HEK293 (cell line): ENCODE data around the gene MBP.

ENCODE experiments used
- CTCF ChIP-seq: fragments of 450-650 bp; formaldehyde crosslinking; IDR thresholded peaks from 2 replicates; pipeline ENCODE4 v1.5.1; 2016; ENCODE audit warnings: missing biosample characterization, missing genetic modification characterization
- OSR2 ChIP-seq: fragments of 450-650 bp; formaldehyde crosslinking; IDR thresholded peaks from 2 replicates; pipeline ENCODE4 v1.5.1; 2016; ENCODE audit warnings: missing biosample characterization, missing genetic modification characterization
- REST ChIP-seq: fragments of 450-650 bp; formaldehyde crosslinking; IDR thresholded peaks from 2 replicates; pipeline ENCODE4 v1.5.1; 2016; ENCODE audit warnings: missing biosample characterization, missing genetic modification characterization

GRCh38 chr18:77113361-77114151 is 19.0 kb downstream of the MBP start:
- TF ChIP-seq REST (tag by site-specific recombination) = no peak
- no peak for TF ChIP-seq OSR2 (tag by site-specific recombination)
- no peak for TF ChIP-seq CTCF
